DMS153 (cell line): ENCODE measurements around the gene TRIM73.
"Not testable (repeated sequence)": the region's sequence is repeated elsewhere in the genome, so short reads cannot be mapped to it uniquely, and the experiment has no call there.

ENCODE experiments used
- DNase-seq: peaks from one replicate; lab custom pipeline; 2025; lab: John Stamatoyannopoulos, UW

Gene TRIM73

GRCh38 chr7:75415829-75416373 lies 20.5 kb downstream of the TRIM73 start:
- not testable (repeated sequence) for DNase-seq

GRCh38 chr7:75416787-75417186 lies 21.4 kb downstream of the TRIM73 start:
- not testable (repeated sequence) for DNase-seq

DNA sequence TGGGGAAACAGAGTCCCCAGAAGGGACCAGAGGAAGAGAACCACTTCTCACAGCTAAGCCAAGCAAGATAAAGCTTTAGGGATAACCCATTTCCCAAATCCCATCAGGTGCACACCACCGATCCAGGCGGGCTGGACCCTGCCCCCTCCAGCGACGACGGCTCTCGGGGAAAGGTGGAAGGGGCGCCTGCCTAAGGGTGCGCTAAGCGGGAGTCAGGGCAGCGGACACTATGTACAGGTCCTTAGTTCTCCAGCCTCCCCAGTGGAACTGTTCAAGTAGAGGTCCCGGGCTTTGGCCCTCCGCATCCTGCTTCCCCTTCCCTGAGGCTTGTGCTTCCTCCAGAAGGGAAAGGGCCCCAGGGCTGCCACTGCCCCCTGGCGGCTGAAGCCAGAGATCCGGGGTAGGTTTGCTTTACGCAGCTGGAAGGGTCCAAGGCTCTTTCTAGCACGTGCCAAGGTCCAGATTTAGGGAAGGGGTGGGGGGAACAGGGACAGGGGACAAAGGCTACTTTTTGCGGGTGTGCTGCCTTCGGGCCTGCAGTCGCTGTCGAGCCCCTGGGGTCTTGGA lies 22.9 kb downstream of the TRIM73 start:
- not testable (repeated sequence) for DNase-seq

GRCh38 chr7:75419210-75419609 lies 23.8 kb downstream of the TRIM73 start:
- DNase-seq, result not testable (repeated sequence)

DNA sequence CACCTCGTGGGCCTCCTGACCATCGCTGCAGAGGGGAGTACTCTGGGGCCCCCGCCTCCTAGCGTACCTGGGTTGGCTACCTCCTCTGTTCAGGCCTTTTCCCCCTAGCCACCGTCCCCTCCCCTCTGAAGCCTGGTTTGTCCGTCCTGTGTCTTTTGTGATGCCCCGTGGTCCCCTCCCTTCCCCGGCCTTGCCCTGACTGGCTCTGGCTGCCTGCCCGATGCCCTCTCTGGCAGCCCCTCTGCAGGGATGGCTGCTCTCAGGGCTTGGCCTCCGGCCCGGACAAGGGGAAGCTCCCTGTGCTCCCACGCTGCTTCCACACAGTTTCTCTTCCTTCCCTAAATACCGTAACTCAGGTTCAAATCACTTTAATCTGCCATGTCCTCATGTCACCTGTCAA lies 24.3 kb downstream of the TRIM73 start:
- not testable (repeated sequence) for DNase-seq

DNA sequence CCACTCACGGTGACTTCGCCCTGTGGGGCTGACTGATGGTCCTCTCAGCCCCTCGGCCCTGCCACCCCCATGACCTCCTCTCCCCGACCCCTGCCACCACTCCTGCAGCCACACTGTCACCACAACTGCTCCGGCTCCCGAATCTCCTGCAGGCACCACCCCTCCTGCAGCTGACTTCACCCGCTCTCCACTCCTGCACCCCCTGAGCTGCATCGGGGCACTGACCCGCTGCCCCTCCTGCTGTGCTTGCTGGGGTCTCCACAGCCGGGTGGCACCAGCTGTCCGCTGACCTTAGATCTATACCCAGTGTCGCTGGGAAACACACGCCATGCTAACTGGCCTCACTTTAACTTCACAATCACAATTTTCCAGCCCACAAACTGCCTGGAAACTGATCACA lies 24.7 kb downstream of the TRIM73 start:
- not testable (repeated sequence) for DNase-seq

DNA sequence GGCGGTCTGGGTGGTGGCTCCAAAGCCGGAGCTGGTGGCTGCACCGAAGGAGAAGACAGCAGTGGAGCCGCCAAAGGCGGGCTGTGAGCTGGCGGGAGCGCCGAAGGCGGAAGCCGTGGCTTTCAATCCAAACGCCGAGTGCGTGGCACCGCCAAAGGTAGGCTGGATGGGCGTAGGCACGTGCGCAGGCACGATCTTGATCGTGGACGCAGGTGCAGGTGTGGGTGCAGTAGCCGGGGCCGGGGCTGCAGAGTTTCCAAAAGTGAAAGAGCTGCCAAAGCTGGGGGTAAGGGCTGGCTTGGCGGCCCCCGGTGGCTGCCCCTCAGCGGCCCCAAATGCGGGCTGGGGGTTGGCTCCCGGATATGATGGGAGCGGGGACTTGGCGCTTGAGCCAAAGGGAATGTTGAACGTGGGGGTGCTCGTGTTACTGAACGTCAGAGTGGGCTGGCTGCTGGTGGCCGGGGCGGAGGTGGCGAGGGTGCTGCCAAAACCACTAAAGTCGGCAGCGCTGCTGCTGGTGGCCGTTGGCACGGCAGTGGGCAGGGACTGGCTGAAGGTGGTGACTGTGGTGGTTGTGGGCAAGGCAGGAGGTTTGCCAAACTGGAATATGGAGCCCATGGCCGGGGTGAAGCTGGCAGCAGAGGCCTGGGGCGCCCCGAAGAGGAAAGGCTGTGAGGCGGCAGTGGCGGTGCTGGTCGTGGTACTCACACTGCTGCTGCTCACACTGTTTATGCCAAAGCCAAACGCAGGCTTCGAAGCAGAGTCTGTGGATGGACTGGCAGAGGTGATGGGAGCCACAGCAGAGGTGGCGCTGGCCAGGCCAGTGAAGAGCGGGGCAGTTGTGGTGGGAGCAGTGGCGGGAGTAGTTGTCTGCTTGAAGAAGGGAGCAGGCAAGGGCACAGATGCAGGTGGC lies 26.6 kb downstream of the TRIM73 start:
- DNase-seq, result not testable (repeated sequence)

DNA sequence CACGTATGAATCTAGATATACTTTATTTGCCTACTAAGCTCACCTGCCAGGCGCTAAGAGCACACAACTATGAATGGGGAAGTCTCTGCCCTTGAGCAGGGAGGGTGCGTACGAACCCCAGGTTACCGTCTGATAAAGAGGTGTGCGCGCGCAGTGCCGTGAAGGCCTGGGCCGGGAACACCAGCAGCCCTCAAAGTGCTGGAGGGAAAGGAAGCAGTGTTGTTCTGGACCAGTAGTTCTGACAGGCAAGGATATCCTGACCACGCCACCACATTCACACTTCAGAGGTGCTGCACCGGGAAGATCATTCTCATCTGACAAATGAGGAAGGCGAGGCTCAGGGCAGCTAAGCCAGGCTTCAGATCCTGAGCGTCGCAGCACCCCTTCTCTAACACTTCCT lies 28.1 kb downstream of the TRIM73 start:
- not testable (repeated sequence) for DNase-seq

DNA sequence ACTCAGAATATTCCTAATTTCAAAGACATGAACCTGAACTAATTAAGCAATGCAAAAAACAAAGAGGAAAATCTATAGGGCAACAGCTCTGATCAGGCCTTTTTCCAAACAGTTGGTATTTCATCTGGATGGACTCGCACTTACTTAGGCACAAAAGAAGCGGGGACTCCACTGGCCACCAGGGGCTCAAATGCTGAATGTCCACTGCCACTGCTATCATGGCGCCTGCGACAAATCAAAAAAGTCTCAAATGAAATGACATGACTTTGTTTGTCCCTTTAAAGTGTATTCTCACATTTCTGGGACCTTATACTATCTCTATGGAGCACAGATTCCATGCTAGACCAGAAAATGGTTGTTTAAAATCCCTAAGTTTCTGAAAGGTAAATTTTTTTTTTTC lies 43.6 kb downstream of the TRIM73 start:
- DNase-seq, result not testable (repeated sequence)

DNA sequence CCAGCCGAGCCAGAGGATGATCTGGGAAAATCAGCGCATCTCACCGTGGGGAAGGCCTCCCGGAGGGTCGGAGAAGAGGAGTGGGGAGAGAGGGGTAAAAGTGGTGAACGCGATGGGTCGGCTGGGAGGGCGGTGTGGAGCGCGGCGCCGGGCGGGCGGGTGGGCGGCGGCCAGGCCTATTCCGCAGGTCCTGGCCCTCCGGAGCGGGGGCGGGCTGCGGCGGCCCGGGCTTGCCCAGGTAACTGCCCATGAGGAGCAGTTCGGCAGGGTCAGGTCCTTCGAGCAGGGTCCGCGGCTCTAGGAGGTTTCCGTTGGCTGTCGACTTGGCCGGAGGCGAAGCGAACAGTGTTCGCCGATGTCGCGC lies 46.7 kb downstream of the TRIM73 start:
- DNase-seq, result not testable (repeated sequence)

DNA sequence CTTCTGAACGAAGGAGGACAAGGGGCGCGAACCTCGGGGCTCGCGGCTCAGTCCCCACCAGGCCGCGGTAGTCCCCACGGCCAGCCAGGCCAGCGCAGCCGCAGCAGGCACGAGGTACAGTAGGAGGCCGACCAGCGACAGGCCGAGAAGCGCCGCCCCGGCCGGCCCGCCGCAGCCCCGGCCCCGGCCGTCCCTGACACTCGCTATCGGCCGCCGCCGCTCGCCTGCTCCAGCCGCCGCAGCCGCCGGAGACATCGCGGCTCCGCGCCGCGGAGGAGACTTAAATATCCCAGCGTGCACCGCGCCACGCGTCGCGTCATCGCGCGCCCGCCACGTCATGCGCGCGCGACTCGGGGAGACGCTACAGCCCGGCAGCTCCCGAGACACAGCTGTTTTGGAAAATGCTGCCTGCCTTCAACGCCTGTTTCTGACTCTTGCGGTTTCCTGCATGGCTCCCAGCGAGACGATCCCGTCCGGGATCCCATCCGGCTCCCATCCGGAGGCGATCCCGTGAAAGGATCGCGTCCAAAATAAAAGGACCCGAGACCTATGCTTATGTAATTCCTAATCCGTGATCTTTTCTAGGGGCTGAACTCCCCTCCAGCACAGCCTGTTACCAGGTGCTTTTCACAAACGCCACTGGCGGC lies 47.2 kb downstream of the TRIM73 start:
- not testable (repeated sequence) for DNase-seq

DNA sequence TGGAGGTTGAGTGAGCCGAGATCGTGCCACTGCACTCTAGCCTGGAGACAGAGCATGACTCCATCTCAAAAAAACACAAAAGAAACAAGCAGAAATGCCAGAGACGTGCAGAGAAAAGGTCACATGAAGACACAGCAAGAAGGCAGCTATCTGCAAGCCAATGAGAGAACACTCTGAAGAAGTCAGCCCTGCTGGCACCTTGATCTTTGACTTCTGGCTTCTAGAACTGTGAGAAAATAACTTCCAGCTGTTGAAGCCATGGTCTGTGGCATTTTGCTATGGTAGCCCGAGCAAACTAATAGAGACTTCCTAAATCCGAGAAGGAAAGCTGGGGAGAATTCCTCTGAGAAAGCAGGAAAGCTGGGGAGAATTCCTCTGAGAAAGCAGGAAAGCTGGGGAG lies 54.5 kb downstream of the TRIM73 start:
- DNase-seq, result not testable (repeated sequence)

DNA sequence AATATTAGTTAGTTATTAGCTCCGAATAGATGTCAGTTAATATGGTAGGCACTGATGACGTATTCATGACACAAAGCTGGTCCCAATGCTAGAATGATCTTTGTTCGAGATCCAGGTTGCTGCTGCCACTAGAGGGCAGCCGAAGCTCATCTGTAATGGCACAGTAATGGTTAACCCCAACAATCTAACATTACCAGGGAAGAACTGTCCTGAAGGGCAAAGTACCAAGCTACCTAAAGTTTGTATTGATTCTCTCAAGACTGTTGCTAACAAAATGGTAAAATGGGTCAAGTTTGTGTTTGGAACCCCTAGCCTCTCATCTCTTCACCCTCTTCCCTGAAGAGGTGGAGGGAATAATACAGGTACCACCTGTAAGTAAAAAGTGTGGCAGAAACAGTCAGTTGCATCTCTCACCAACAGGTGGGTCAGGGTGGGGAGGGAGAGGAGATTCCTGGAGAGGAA lies 57.1 kb downstream of the TRIM73 start:
- not testable (repeated sequence) for DNase-seq
